Nephron progenitor cell (in vitro differentiated cells): Measurements from ENCODE around the gene SLC35G4.

Source experiments
- DNase-seq: peaks from one replicate; pipeline ENCODE4 v3.0.0; 2021
- H3K27ac Mint-ChIP-seq: 2 replicates; pipeline ENCODE4 v1.8.0; 2021; ENCODE audit warnings: mild to moderate bottlenecking, moderate library complexity, mixed read lengths
- H3K27me3 Mint-ChIP-seq: 2 replicates; pipeline ENCODE4 v1.8.0; 2021; ENCODE audit warnings: mild to moderate bottlenecking, low read depth, mixed read lengths; ENCODE audit not compliant: poor library complexity
- H3K36me3 Mint-ChIP-seq: 2 replicates; pipeline ENCODE4 v1.8.0; 2021; ENCODE audit warnings: low read depth, mixed read lengths
- H3K4me1 Mint-ChIP-seq: 2 replicates; pipeline ENCODE4 v1.8.0; 2021; ENCODE audit warnings: mixed read lengths
- H3K4me3 Mint-ChIP-seq: 2 replicates; pipeline ENCODE4 v1.8.0; 2021; ENCODE audit warnings: mild to moderate bottlenecking, moderate library complexity, mixed read lengths
- H3K9me3 Mint-ChIP-seq: 2 replicates; pipeline ENCODE4 v1.8.0; 2021; ENCODE audit warnings: mild to moderate bottlenecking, moderate library complexity, mixed read lengths
- CTCF ChIP-seq: fragments of 200-600 bp; sonication (generic); IDR thresholded peaks from 2 replicates; pipeline ENCODE4 v1.5.0; 2021; ENCODE audit warnings: antibody characterized with exemption

The SLC35G4 gene

GRCh38 chr18:11649839-11650238 is 40.4 kb downstream of the SLC35G4 start:
- no peak overlapping the region for H3K27ac Mint-ChIP-seq
- H3K4me3 Mint-ChIP-seq, result no peak overlapping the region
- no peak for TF ChIP-seq CTCF
- H3K4me1 Mint-ChIP-seq, result peaks cover 23% of the 10 kb centered on the region
- H3K27me3 Mint-ChIP-seq, result peaks cover 34% of the 10 kb centered on the region
- no peaks in the 10 kb centered on the region for H3K36me3 Mint-ChIP-seq
- peaks cover 22% of the 10 kb centered on the region for H3K9me3 Mint-ChIP-seq
- DNase-seq, result no peak

DNA sequence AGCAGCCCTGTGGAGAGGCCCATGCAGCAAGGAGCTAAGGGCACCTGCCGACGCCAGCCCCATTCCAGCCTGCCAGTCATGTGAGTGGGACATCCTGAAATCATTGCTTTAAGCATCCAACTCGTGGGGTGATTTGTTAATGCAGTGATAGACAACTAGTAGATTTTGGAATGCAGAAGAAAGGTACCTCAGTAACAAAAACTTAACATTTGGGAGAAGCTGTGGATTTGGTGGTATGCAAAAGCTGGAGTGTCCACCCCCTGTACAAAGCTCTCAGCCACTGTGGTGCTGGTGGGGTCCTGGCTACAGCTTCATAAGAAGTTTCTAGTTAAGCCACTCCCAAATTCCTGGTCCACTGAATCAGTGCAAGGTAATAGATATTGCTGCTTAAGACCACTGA is 42.5 kb downstream of the SLC35G4 start:
- no peak for DNase-seq
- Mint-ChIP-seq H3K4me1 (peaks cover 35% of the 10 kb centered on the region), H3K4me3 (no peak overlapping the region), H3K36me3 (no peaks in the 10 kb centered on the region), H3K27ac (no peak overlapping the region), H3K27me3 (peaks cover 41% of the 10 kb centered on the region), H3K9me3 (peaks cover 22% of the 10 kb centered on the region)
- TF ChIP-seq CTCF, result no peak

DNA sequence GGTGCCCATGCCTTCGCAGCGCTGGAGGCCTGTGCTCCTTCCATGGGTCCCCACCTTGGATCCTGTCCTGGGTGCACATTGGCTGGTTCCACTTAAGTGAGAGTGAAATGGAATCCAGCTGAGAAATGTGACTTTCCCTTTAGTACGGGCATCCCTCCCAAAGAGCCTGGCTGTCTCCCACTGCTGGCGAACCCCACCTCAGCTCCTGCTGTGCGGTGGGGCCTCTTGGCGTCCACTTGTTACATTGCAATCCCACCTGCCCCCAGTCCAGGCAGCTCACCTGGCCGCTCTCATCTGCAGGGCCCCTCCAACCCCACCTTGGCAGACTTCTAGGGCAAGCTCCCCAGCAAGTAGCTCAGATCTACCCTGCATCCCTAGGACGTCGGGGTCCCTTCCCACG is 44.1 kb downstream of the SLC35G4 start:
- Mint-ChIP-seq H3K27me3 (peaks cover 46% of the 10 kb centered on the region), H3K27ac (no peak overlapping the region), H3K36me3 (no peaks in the 10 kb centered on the region), H3K4me1 (peaks cover 47% of the 10 kb centered on the region), H3K9me3 (peaks cover 16% of the 10 kb centered on the region), H3K4me3 (no peak overlapping the region)
- TF ChIP-seq CTCF, result no peak
- DNase-seq, result no peak

- Mint-ChIP-seq H3K9me3 (peaks cover 2% of the 10 kb centered on the region), H3K4me3 (peak overlapping the region; percentile 66), H3K4me1 (peaks cover 47% of the 10 kb centered on the region), H3K27me3 (peaks cover 45% of the 10 kb centered on the region), H3K36me3 (no peaks in the 10 kb centered on the region), H3K27ac (no peak overlapping the region)
- peak; percentile 94 for TF ChIP-seq CTCF
- DNase-seq, result peak; percentile 85
Observed at GRCh38 chr18:11654736-11655605, 45.6 kb downstream of the SLC35G4 start.

DNA sequence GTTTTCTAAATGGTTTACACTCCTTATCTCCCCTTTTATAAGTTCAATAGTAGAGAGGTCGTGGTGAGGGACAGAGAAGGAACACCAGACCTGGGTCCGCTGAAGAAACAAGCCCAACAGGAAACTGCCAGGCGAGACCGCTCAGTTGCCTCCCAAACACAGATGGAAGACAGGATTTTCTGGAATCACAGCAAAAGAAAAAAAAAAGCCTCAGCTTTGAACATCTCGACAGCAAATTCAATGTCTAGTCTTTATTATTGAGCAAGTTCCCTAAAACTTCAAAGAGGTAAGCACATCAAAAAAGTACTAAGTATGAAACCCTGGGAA is 46.2 kb downstream of the SLC35G4 start:
- H3K4me3 Mint-ChIP-seq, result peak overlapping the region; percentile 66
- H3K9me3 Mint-ChIP-seq, result no peaks in the 10 kb centered on the region
- H3K4me1 Mint-ChIP-seq, result peaks cover 41% of the 10 kb centered on the region
- peak; percentile 3 for TF ChIP-seq CTCF
- H3K27me3 Mint-ChIP-seq, result peaks cover 45% of the 10 kb centered on the region
- H3K27ac Mint-ChIP-seq, result no peak overlapping the region
- no peaks in the 10 kb centered on the region for H3K36me3 Mint-ChIP-seq
- no peak for DNase-seq

DNA sequence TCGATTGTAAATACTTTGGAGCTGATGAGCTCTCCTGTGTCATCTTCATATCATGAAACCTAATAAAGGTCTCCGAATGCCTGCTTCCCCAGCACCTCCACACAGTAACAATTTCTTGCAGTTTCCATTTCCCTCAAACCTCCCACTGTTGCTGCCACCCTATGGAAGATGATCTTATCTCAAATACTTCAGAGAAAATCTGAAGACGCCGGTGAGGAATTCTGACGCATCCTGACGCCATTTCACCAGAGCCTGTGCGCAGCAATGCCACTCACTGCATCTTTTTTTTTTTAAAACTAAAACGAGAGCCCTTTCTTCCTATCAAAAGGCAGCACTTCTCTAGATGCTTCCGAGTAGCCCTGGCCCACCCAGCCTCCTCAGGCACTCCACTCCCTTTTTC is 47.8 kb downstream of the SLC35G4 start:
- Mint-ChIP-seq H3K4me1 (peaks cover 31% of the 10 kb centered on the region), H3K36me3 (no peaks in the 10 kb centered on the region), H3K27me3 (peaks cover 34% of the 10 kb centered on the region), H3K9me3 (no peaks in the 10 kb centered on the region), H3K27ac (no peak overlapping the region), H3K4me3 (no peak overlapping the region)
- TF ChIP-seq CTCF, result no peak
- DNase-seq, result no peak
